HG02852 (cell line): ENCODE results near the gene SOS1.

Source experiments
- ATAC-seq: cut with Tn5 transposase; IDR thresholded peaks from one replicate; pipeline ENCODE4 v1.9.1; 2021; ENCODE audit warnings: mild to moderate bottlenecking, moderate library complexity; ENCODE audit not compliant: unreplicated experiment

SOS1 gene

GRCh38 chr2:38935568-38936172, 185.2 kb downstream of the SOS1 start:
- ATAC-seq = no peak

GRCh38 chr2:38934742-38935141, 186.1 kb downstream of the SOS1 start:
- ATAC-seq = no peak

- no peak for ATAC-seq
Measured at GRCh38 chr2:38933653-38934052, 187.2 kb downstream of the SOS1 start.

GRCh38 chr2:38932586-38932985, 188.3 kb downstream of the SOS1 start:
- ATAC-seq = no peak
